GM12878 (cell line): ENCODE data around the gene DNAH11. TPM values are rescaled to one million over a fixed set of nuclear protein-coding genes. Genes with fewer than 3 reads are reported as not detected.
A peak's percentile ranks its signal among the peaks of the same experiment; 100 is the strongest.

Experiments
- CBX5 ChIP-seq: sonication (generic); IDR thresholded peaks from 2 replicates; pipeline ENCODE4 v1.6.1; 2016; ENCODE audit warnings: low read depth, moderate library complexity, mild to moderate bottlenecking, inconsistent platforms
- CHD2 ChIP-seq: IDR thresholded peaks from 2 replicates; pipeline ENCODE4 v1.6.1; 2011; ENCODE audit warnings: low read depth, low read length, improper control_type of control experiment, borderline replicate concordance
- CUX1 ChIP-seq: IDR thresholded peaks from 2 replicates; pipeline ENCODE4 v1.6.1; 2012; ENCODE audit warnings: improper control_type of control experiment, low read depth, low read length; ENCODE audit not compliant: insufficient replicate concordance
- E2F4 ChIP-seq: IDR thresholded peaks from 2 replicates; pipeline ENCODE4 v1.6.1; 2012; ENCODE audit warnings: low read depth, low read length, improper control_type of control experiment
- EGR1 ChIP-seq, 2 experiments: IDR thresholded peaks; 1 replicate in 1 of 2; 2 replicates in 1 of 2; pipeline ENCODE4 v1.6.1; 2011 to 2012; ENCODE audit warnings: low read depth in 2 of 2, low read length in 2 of 2, borderline replicate concordance in 1 of 2, mild to moderate bottlenecking in 1 of 2, moderate library complexity in 1 of 2
- HDAC6 ChIP-seq: fragments of 200-600 bp; sonication (generic); IDR thresholded peaks from one replicate; pipeline ENCODE4 v1.8.0; 2017; ENCODE audit warnings: antibody characterized with exemption; ENCODE audit not compliant: unreplicated experiment
- IRF3 ChIP-seq: fragments of 450-650 bp; IDR thresholded peaks from 2 replicates; pipeline ENCODE4 v1.6.1; 2014; ENCODE audit warnings: mild to moderate bottlenecking
- MYC ChIP-seq: IDR thresholded peaks from 2 replicates; pipeline ENCODE4 v1.6.1; 2011; ENCODE audit warnings: mild to moderate bottlenecking, low read length, moderate library complexity, inconsistent platforms; ENCODE audit not compliant: insufficient read depth, insufficient replicate concordance, insufficient read length, severe bottlenecking
- NR2F1 ChIP-seq: fragments of 450-650 bp; conservative IDR thresholded peaks from 2 replicates; pipeline ENCODE4 v1.6.1; 2017; ENCODE audit warnings: mild to moderate bottlenecking
- NRF1 ChIP-seq: conservative IDR thresholded peaks from 2 replicates; pipeline ENCODE4 v1.6.1; 2011; ENCODE audit warnings: mild to moderate bottlenecking, low read depth, low read length, improper control_type of control experiment
- RFX5 ChIP-seq: IDR thresholded peaks from 2 replicates; pipeline ENCODE4 v1.6.1; 2011; ENCODE audit warnings: low read depth, low read length, improper control_type of control experiment
- SMAD1 ChIP-seq: fragments of 450-650 bp; IDR thresholded peaks from 2 replicates; pipeline ENCODE4 v1.6.1; 2018; ENCODE audit warnings: mild to moderate bottlenecking, low read depth; ENCODE audit not compliant: partially characterized antibody
- SMARCA5 ChIP-seq: fragments of 450-650 bp; IDR thresholded peaks from 2 replicates; pipeline ENCODE4 v1.6.1; 2017; ENCODE audit warnings: mild to moderate bottlenecking
- STAT1 ChIP-seq: fragments of 450-650 bp; conservative IDR thresholded peaks from 2 replicates; pipeline ENCODE4 v1.6.1; 2014; ENCODE audit warnings: antibody characterized with exemption, mild to moderate bottlenecking
- YBX1 ChIP-seq: fragments of 450-650 bp; IDR thresholded peaks from 2 replicates; pipeline ENCODE4 v1.6.1; 2016; ENCODE audit warnings: antibody characterized with exemption
- polyA plus RNA-seq, 11 experiments: library from polyadenylated mRNA; depleted of rRNA in 4 of 11; unstranded in 6 of 11; stranded (reverse) in 5 of 11; fragments of >200 nt; fragmentation: Nextera tagmentation in 4 of 11; fragmentation: Illumina TruSeq in 1 of 11; extraction: Ambion mirVana in 4 of 11; extraction: Trizol in 1 of 11; gene quantifications; 1 replicate in 1 of 11; 2 replicates in 10 of 11; pipeline versions ENCODE4 v1.2.1 to v1.2.3, GENCODE V29; 2011 to 2016; ENCODE audit warnings: inconsistent platforms in 2 of 11, missing spikeins in 2 of 11, low read depth in 1 of 11
- total RNA-seq, 4 experiments: library from RNA; depleted of rRNA in 3 of 4; stranded (reverse); fragments of >200 nt in 3 of 4; fragmentation: Illumina TruSeq in 1 of 4; extraction: Trizol in 1 of 4; gene quantifications; 2 replicates each; pipeline versions ENCODE4 v1.2.1 to v1.2.3, GENCODE V29; 2013 to 2021
- TF ChIP-seq, protein P1 (sequence below): fragments of 450-650 bp; IDR thresholded peaks from 2 replicates; pipeline ENCODE4 v1.6.1; 2017; ENCODE audit warnings: low read depth, mild to moderate bottlenecking, moderate library complexity
- TF ChIP-seq, protein P2 (sequence below): IDR thresholded peaks from 2 replicates; pipeline ENCODE4 v1.6.1; 2011; ENCODE audit warnings: low read depth, mild to moderate bottlenecking, low read length, moderate library complexity, borderline replicate concordance; ENCODE audit errors: extremely low read depth

DNAH11 gene
- total and polyA plus RNA-seq, 10 of the 15 experiments (the other 5 are each of a cell fraction or from before 2014, with no cell fraction given): 0.03 to 0.56 (median 0.10) TPM

- TF ChIP-seq CUX1: no peak
- TF ChIP-seq MYC: peak; percentile 81
- 0 out of 2 replicates have a peak, but pooled peaks have one; percentile 23 for TF ChIP-seq CHD2
- peak; percentile 99 for TF ChIP-seq STAT1
- no peak for TF ChIP-seq YBX1
- peak; percentile 58; the same call in 1 of the 2 replicates for TF ChIP-seq SMARCA5
- TF ChIP-seq NR2F1: peak; percentile 60
- TF ChIP-seq E2F4: peak; percentile 54; the same call in 1 of the 2 replicates
- TF ChIP-seq RFX5: 0 out of 2 replicates have a peak, but pooled peaks have one; percentile 36
- peak; percentile 98 for TF ChIP-seq HDAC6
- TF ChIP-seq, protein P1, sequence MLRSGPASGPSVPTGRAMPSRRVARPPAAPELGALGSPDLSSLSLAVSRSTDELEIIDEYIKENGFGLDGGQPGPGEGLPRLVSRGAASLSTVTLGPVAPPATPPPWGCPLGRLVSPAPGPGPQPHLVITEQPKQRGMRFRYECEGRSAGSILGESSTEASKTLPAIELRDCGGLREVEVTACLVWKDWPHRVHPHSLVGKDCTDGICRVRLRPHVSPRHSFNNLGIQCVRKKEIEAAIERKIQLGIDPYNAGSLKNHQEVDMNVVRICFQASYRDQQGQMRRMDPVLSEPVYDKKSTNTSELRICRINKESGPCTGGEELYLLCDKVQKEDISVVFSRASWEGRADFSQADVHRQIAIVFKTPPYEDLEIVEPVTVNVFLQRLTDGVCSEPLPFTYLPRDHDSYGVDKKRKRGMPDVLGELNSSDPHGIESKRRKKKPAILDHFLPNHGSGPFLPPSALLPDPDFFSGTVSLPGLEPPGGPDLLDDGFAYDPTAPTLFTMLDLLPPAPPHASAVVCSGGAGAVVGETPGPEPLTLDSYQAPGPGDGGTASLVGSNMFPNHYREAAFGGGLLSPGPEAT: peak; percentile 97
- TF ChIP-seq EGR1 (IDR thresholded peaks at IDR 0.05; ENCODE audit: borderline replicate concordance in 1 of 2, low read depth in 2 of 2, low read length in 2 of 2): 0 out of 3 replicates have a peak, but pooled peaks of 1 of the 2 experiments have one; percentile 0
- TF ChIP-seq, protein P2, sequence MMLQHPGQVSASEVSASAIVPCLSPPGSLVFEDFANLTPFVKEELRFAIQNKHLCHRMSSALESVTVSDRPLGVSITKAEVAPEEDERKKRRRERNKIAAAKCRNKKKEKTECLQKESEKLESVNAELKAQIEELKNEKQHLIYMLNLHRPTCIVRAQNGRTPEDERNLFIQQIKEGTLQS: no peak
- peak; percentile 12; the same call in 1 of the 2 replicates for TF ChIP-seq CBX5
- no peak for TF ChIP-seq SMAD1
- TF ChIP-seq NRF1: no peak
- TF ChIP-seq IRF3: peak; percentile 69; the same call in 1 of the 2 replicates
Observed at GRCh38 chr7:21945454-21946221, 402.8 kb downstream of the DNAH11 start, which contains the start of gene CDCA7L (continued).
